Duodenal mucosa (tissue), 2 donors: ENCODE data around the gene PTPN4.
"Not testable (repeated sequence)": the region's sequence is repeated elsewhere in the genome, so short reads cannot be mapped to it uniquely, and the experiment has no call there.

Source experiments
- H3K27ac ChIP-seq: one replicate; pipeline ENCODE4 v1.7.0; 2013; ENCODE audit warnings: low read depth, low read length
- H3K27me3 ChIP-seq, 2 donors: one replicate each; pipeline ENCODE4 v1.7.0; 2013; ENCODE audit warnings: low read length in 2 of 2, control low read depth in 1 of 2; ENCODE audit not compliant: insufficient read depth in 2 of 2, control insufficient read depth in 1 of 2
- H3K36me3 ChIP-seq, 2 donors: one replicate each; pipeline ENCODE4 v1.7.0; 2013; ENCODE audit warnings: low read length in 2 of 2, control low read depth in 1 of 2; ENCODE audit not compliant: insufficient read depth in 2 of 2, control insufficient read depth in 1 of 2
- H3K4me1 ChIP-seq, 2 donors: one replicate each; pipeline ENCODE4 v1.7.0; 2013; ENCODE audit warnings: low read length in 2 of 2, control low read depth in 1 of 2; ENCODE audit not compliant: insufficient read depth in 2 of 2, control insufficient read depth in 1 of 2
- H3K4me3 ChIP-seq, 2 donors: one replicate each; pipeline ENCODE4 v1.7.0; 2013; ENCODE audit warnings: low read length in 2 of 2, low read depth in 1 of 2
- H3K9ac ChIP-seq, 2 donors: one replicate each; pipeline ENCODE4 v1.7.0; 2013; ENCODE audit warnings: low read length in 2 of 2, low read depth in 1 of 2
- H3K9me3 ChIP-seq, 2 donors: one replicate each; pipeline ENCODE4 v1.7.0; 2013; ENCODE audit warnings: low read length in 2 of 2, control low read depth in 1 of 2; ENCODE audit not compliant: control insufficient read depth in 1 of 2

PTPN4 gene

DNA sequence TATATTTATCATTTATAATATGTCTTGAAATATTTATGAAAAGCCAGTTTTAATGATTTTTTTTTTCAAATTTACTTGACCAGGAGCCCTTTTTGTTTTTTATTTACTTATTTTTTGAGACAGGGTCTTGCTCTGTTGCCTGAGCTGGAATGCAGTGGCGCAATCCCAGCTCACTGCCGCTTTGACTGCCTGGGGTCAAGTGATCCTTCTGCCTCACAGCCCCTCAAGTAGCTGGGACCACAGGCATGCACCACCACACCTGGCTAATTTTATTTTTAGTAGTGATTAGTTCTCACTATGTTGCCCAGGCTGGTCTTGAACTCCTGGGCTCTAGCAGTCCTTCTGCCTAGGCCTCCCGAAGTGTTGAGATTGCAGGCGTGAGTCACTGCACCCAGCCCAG is 258.8 kb downstream of the PTPN4 start:
- peaks cover 0 to 5% of the 10 kb centered on the region in 2 donors for H3K36me3 ChIP-seq
- no peak overlapping the region for H3K4me3 ChIP-seq
- no peaks in the 10 kb centered on the region for H3K4me1 ChIP-seq
- H3K9me3 ChIP-seq = no peaks in the 10 kb centered on the region
- H3K27me3 ChIP-seq = no peaks in the 10 kb centered on the region
- H3K9ac ChIP-seq = no peak overlapping the region
- no peak overlapping the region for H3K27ac ChIP-seq

GRCh38 chr2:120020554-120020953 is 260.8 kb downstream of the PTPN4 start:
- H3K4me1 ChIP-seq = no peaks in the 10 kb centered on the region
- H3K27me3 ChIP-seq = no peaks in the 10 kb centered on the region
- no peak overlapping the region for H3K4me3 ChIP-seq
- no peaks in the 10 kb centered on the region for H3K9me3 ChIP-seq
- H3K27ac ChIP-seq = no peak overlapping the region
- peaks cover 0 to 5% of the 10 kb centered on the region in 2 donors for H3K36me3 ChIP-seq
- no peak overlapping the region for H3K9ac ChIP-seq

- not testable (repeated sequence) for H3K27ac ChIP-seq, H3K27me3 ChIP-seq, H3K4me1 ChIP-seq, H3K4me3 ChIP-seq, H3K9ac ChIP-seq, H3K36me3 ChIP-seq, H3K9me3 ChIP-seq
Measured at GRCh38 chr2:120022505-120022904, 262.8 kb downstream of the PTPN4 start.

DNA sequence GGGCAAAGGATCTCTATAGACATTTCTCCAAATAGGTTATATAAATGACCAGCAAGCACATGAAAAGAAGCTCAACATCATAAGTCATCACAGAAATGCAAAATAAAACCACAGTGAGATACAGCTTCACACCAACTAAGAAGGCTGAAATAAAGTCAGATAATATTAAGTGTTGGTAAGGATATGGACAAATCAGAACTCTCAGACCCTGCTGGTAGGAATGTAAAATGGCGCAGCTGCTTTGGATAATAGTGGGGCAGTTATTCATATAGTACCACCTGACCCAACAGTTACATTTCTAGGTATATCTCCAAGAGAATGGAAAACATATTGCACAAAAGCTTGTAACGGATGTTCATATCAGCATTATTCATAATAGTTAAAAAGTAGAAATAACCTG is 267.2 kb downstream of the PTPN4 start:
- Histone ChIP-seq H3K4me3 (no peak overlapping the region), H3K9ac (no peak overlapping the region), H3K4me1 (no peaks in the 10 kb centered on the region), H3K27ac (no peak overlapping the region), H3K27me3 (no peaks in the 10 kb centered on the region), H3K9me3 (no peaks in the 10 kb centered on the region), H3K36me3 (no peaks in the 10 kb centered on the region)

DNA sequence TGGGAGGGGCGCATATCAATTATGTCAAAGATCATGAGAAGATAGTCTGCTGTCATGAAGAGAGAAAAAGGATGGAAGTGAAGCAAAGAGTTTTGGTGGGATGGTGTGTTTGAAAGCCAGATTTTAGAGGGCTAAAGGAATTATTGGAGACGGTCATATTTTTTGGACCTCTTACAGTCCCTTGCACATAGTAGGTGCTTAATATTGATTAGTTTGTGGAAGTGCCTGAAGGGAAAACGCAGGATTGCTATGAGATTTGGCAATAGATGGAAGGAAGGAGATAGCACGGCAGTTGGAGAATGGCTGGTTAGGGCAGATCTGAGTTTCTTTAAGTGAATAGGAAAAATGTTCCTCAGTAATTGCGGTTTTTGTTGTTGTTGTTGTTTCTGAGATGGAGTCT is 269.1 kb downstream of the PTPN4 start:
- Histone ChIP-seq H3K9me3 (no peaks in the 10 kb centered on the region), H3K27me3 (no peaks in the 10 kb centered on the region), H3K4me3 (no peak overlapping the region), H3K36me3 (no peaks in the 10 kb centered on the region), H3K9ac (no peak overlapping the region), H3K4me1 (no peaks in the 10 kb centered on the region), H3K27ac (no peak overlapping the region)

DNA sequence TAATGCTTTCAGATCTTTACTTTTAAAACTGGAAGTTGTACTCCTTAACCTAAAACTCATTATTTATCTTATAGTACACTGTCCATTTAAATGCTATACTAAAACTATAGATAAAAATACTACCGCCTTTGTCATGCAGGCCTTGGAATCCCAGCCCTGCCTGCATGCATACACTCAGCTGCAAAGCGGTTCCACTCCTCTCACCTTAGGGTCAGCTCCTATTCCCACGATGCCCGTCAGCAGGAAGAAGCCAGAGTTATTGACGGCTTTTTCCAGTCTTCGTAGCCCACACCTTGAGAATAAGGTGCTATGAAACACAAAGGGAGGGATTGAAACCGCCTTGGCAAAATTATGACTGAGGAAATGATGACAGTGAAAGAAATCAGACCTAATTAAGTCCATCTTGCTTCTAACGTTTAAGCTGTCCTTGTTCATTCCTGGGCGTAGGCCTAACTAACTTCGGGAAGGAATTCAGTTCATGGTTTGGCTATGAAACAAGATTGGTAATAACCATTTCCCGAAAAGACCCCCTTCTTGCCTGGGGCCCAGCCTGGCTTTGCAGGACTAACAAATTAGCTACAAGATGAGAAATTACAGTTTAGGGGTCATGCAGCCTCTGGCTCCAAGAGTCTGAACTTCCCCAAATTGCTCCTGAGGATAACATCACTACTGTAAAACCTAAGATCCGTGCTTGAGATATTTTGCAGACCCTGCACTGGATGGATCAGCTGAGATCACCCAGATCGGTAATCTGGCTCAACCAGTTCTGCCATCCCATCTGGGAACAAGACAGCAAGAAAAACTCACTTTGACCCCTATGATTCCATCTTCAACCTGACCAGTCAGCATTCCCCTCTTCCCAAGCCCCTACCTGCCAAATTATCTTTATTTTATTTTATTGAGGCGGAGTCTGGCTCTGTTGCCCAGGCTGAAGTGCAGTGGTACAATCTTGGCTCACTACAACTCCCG is 270.2 kb downstream of the PTPN4 start:
- H3K27ac ChIP-seq = no peak overlapping the region
- H3K9me3 ChIP-seq = no peaks in the 10 kb centered on the region
- no peak overlapping the region for H3K4me3 ChIP-seq
- H3K27me3 ChIP-seq = no peaks in the 10 kb centered on the region
- no peaks in the 10 kb centered on the region for H3K4me1 ChIP-seq
- H3K9ac ChIP-seq = no peak overlapping the region
- H3K36me3 ChIP-seq = no peaks in the 10 kb centered on the region

DNA sequence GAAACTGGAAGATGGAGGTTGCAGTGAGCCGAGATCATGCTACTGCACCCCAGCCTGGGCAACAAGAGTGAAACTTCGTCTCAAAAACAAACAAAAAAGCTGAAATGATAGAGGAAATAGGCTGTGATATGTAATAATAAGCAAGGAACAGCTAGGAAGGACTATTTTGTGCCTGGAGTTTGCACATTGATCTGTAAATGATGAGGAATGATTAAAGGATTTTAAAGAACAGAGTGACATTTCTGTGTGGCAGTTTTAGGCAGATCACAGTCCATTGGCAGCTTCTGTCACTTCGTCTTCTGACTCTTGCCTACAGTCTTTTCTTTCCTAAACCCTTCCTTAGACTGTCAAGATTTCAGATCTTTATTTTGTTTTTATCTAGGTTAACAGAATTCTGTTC is 272.6 kb downstream of the PTPN4 start:
- Histone ChIP-seq H3K27ac (no peak overlapping the region), H3K4me1 (no peaks in the 10 kb centered on the region), H3K4me3 (no peak overlapping the region), H3K9me3 (no peaks in the 10 kb centered on the region), H3K36me3 (no peaks in the 10 kb centered on the region), H3K9ac (no peak overlapping the region), H3K27me3 (no peaks in the 10 kb centered on the region)
